CD14-positive monocyte (primary cell): ENCODE measurements around the gene RAPGEF6. TPM values are rescaled to one million over a fixed set of nuclear protein-coding genes. Genes with fewer than 3 reads are reported as not detected.

Experiments
- DNase-seq, 3 donors: peaks; one replicate each; pipeline ENCODE4 v3.0.0-alpha.2; 2011 to 2022
- H2AFZ ChIP-seq: 2 replicates; pipeline ENCODE4 v1.6.0; 2012; ENCODE audit warnings: mild to moderate bottlenecking, low read depth, low read length, inconsistent platforms; ENCODE audit not compliant: insufficient read depth, poor library complexity, severe bottlenecking
- H3K27ac ChIP-seq, 2 donors: 1 replicate in 1 of 2; 2 replicates in 1 of 2; pipeline ENCODE4 v1.5.1; 2012 to 2013; ENCODE audit warnings: low read length in 2 of 2, control low read depth in 1 of 2, inconsistent platforms in 1 of 2, low read depth in 1 of 2, mild to moderate bottlenecking in 1 of 2
- H3K27me3 ChIP-seq, 2 donors: one replicate each; pipeline versions ENCODE4 v1.6.0 to v1.6.1; 2011 to 2013; ENCODE audit warnings: low read length in 2 of 2; ENCODE audit not compliant: control insufficient read depth in 2 of 2, insufficient read depth in 2 of 2
- H3K36me3 ChIP-seq, 2 donors: replicated peaks in 1 of 2; 1 replicate in 1 of 2; 2 replicates in 1 of 2; pipeline versions ENCODE4 v1.5.1 to v1.6.1; 2012 to 2013; ENCODE audit warnings: low read length in 2 of 2, control low read depth in 1 of 2, inconsistent platforms in 1 of 2, mild to moderate bottlenecking in 1 of 2; ENCODE audit not compliant: insufficient read depth in 2 of 2, control insufficient read depth in 1 of 2
- H3K4me1 ChIP-seq, 2 donors: 1 replicate in 1 of 2; 2 replicates in 1 of 2; pipeline versions ENCODE4 v1.5.1 to v1.6.1; 2012 to 2013; ENCODE audit warnings: low read length in 2 of 2, control low read depth in 1 of 2, inconsistent platforms in 1 of 2, mild to moderate bottlenecking in 1 of 2, moderate library complexity in 1 of 2; ENCODE audit not compliant: insufficient read depth in 2 of 2, control insufficient read depth in 1 of 2
- H3K4me2 ChIP-seq: replicated peaks from 2 replicates; pipeline ENCODE3; 2012; ENCODE audit warnings: low read length, moderate library complexity, mild to moderate bottlenecking; ENCODE audit not compliant: poor library complexity, severe bottlenecking; ENCODE audit errors: extremely low read depth
- H3K4me3 ChIP-seq, 3 experiments: fragments of 200-600 bp in 1 of 3; sonication (generic) in 1 of 3; replicated peaks in 1 of 3; 1 replicate in 2 of 3; 2 replicates in 1 of 3; pipeline ENCODE4 v1.5.1; 2011 to 2013; ENCODE audit warnings: low read length in 3 of 3, mild to moderate bottlenecking in 3 of 3, control low read depth in 2 of 3, low read depth in 2 of 3, inconsistent platforms in 1 of 3, moderate library complexity in 1 of 3
- H3K79me2 ChIP-seq: 2 replicates; pipeline ENCODE4 v1.6.0; 2012; ENCODE audit warnings: mild to moderate bottlenecking, control low read depth, inconsistent platforms, low read length, moderate library complexity; ENCODE audit not compliant: insufficient read depth
- H3K9ac ChIP-seq: 2 replicates; pipeline ENCODE4 v1.6.0; 2017; ENCODE audit warnings: low read length, mild to moderate bottlenecking; ENCODE audit not compliant: insufficient read depth, poor library complexity, severe bottlenecking
- H3K9me3 ChIP-seq, 2 donors: replicated peaks in 1 of 2; 1 replicate in 1 of 2; 2 replicates in 1 of 2; pipeline versions ENCODE4 v1.5.1 to v1.6.1; 2012 to 2013; ENCODE audit warnings: low read length in 2 of 2, control low read depth in 1 of 2; ENCODE audit not compliant: control insufficient read depth in 1 of 2, insufficient read depth in 1 of 2
- H4K20me1 ChIP-seq: 2 replicates; pipeline ENCODE4 v1.6.0; 2012; ENCODE audit warnings: mild to moderate bottlenecking, low read length, control low read depth, moderate library complexity; ENCODE audit not compliant: insufficient read depth
- H3K27ac Mint-ChIP-seq, 7 donors: one replicate each; pipeline ENCODE4 v1.8.0; 2020; ENCODE audit warnings: mild to moderate bottlenecking in 7 of 7, mixed read lengths in 7 of 7, moderate library complexity in 6 of 7, inconsistent platforms in 2 of 7
- H3K27me3 Mint-ChIP-seq, 3 donors: one replicate each; pipeline ENCODE4 v1.8.0; 2021 to 2022; ENCODE audit warnings: low read depth in 3 of 3, mild to moderate bottlenecking in 3 of 3, mixed read lengths in 3 of 3, moderate library complexity in 3 of 3, inconsistent platforms in 1 of 3
- H3K36me3 Mint-ChIP-seq, 2 donors: one replicate each; pipeline ENCODE4 v1.8.0; 2020; ENCODE audit warnings: mixed read lengths in 2 of 2, inconsistent platforms in 1 of 2, mild to moderate bottlenecking in 1 of 2
- H3K4me1 Mint-ChIP-seq: one replicate; pipeline ENCODE4 v1.8.0; 2020; ENCODE audit warnings: mild to moderate bottlenecking, mixed read lengths
- H3K4me3 Mint-ChIP-seq, 2 donors: one replicate each; pipeline ENCODE4 v1.8.0; 2020; ENCODE audit warnings: mild to moderate bottlenecking in 2 of 2, mixed read lengths in 2 of 2, moderate library complexity in 1 of 2
- H3K9me3 Mint-ChIP-seq, 7 donors: one replicate each; pipeline ENCODE4 v1.8.0; 2020 to 2022; ENCODE audit warnings: mixed read lengths in 7 of 7, mild to moderate bottlenecking in 6 of 7, moderate library complexity in 6 of 7, inconsistent platforms in 2 of 7
- whole genome bisulfite sequencing: methylation state at CpG from one replicate; pipeline ENCODE4 v1.1.5; 2013; ENCODE audit warnings: missing lambda C conversion rate; ENCODE audit not compliant: insufficient coverage; 5-methylcytosine and 5-hydroxymethylcytosine counted together
- intact Hi-C, 2 donors: fragments of 100-400 bp; cut with micrococcal nuclease; formaldehyde crosslinking; loops; one replicate each; pipeline versions ENCODE4 v1.15.0 to v1.15.1; 2023
- polyA plus RNA-seq, 3 donors: library from polyadenylated mRNA; depleted of rRNA in 1 of 3; unstranded in 2 of 3; stranded (reverse) in 1 of 3; fragments of 300-500 nt in 2 of 3; fragments of >200 nt in 1 of 3; fragmentation: Illumina TruSeq in 2 of 3; gene quantifications; 1 replicate in 2 of 3; 2 replicates in 1 of 3; pipeline ENCODE4 v1.2.3, GENCODE V29; 2012 to 2021
- TF ChIP-seq, protein P1 (sequence below): fragments of 200-600 bp; IDR thresholded peaks from one replicate; pipeline ENCODE4 v1.8.0; 2022; ENCODE audit warnings: antibody characterized with exemption, mild to moderate bottlenecking

Gene RAPGEF6
- polyA plus RNA-seq, 3 donors: 2.9 to 4.8 (median 4.8) TPM

DNA sequence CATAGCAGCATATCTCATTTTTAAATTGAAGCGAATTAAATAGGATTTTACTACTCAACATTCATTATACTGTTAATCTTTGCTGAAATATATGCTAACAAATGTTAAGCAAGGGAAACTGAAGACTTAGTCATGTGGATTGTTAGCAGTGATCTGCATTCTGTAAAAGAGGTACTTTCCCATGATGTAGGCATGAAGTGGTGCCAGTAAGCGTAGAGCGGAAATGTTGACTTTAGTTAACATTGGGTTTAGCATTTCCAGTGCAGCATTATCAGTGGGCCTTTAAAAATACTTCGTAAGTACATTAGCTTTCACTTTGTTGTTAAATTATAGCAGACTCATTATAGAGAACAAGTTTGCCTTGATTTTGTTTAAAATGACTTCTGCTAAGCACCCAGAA lies 240.9 kb downstream of the RAPGEF6 start:
- H3K9me3 Mint-ChIP-seq: peaks cover 0 to 3% (median 0%) of the 10 kb centered on the region in 7 donors
- peak overlapping the region in 1 of 2 donors; percentile 43 for H3K27ac ChIP-seq
- H3K9me3 ChIP-seq: no peaks in the 10 kb centered on the region
- H3K4me3 Mint-ChIP-seq: no peak overlapping the region
- H3K36me3 Mint-ChIP-seq: peaks cover 86 to 94% of the 10 kb centered on the region in 2 donors
- peaks cover 24% of the 10 kb centered on the region for H4K20me1 ChIP-seq
- H3K4me1 Mint-ChIP-seq: no peaks in the 10 kb centered on the region
- H3K79me2 ChIP-seq: peaks cover 12% of the 10 kb centered on the region
- peak overlapping the region in 1 of 7 donors; percentile 61 for H3K27ac Mint-ChIP-seq
- H3K36me3 ChIP-seq: peaks cover 83 to 100% of the 10 kb centered on the region in 2 donors
- WGBS: 100% methylated on average over 2 of the region's 4 CpGs
- H3K9ac ChIP-seq: no peak overlapping the region
- intact Hi-C loops: no loop called here
- H3K27me3 ChIP-seq: no peaks in the 10 kb centered on the region
- no peak overlapping the region for H3K4me3 ChIP-seq
- H2AFZ ChIP-seq: no peak overlapping the region
- peak in 1 of 3 donors; percentile 20 for DNase-seq
- no peak overlapping the region for H3K4me2 ChIP-seq
- H3K4me1 ChIP-seq: no peaks in the 10 kb centered on the region
- TF ChIP-seq, protein P1, sequence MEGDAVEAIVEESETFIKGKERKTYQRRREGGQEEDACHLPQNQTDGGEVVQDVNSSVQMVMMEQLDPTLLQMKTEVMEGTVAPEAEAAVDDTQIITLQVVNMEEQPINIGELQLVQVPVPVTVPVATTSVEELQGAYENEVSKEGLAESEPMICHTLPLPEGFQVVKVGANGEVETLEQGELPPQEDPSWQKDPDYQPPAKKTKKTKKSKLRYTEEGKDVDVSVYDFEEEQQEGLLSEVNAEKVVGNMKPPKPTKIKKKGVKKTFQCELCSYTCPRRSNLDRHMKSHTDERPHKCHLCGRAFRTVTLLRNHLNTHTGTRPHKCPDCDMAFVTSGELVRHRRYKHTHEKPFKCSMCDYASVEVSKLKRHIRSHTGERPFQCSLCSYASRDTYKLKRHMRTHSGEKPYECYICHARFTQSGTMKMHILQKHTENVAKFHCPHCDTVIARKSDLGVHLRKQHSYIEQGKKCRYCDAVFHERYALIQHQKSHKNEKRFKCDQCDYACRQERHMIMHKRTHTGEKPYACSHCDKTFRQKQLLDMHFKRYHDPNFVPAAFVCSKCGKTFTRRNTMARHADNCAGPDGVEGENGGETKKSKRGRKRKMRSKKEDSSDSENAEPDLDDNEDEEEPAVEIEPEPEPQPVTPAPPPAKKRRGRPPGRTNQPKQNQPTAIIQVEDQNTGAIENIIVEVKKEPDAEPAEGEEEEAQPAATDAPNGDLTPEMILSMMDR: no peak
- no peaks in the 10 kb centered on the region for H3K27me3 Mint-ChIP-seq

GRCh38 chr5:131393498-131393968 lies 241.5 kb downstream of the RAPGEF6 start:
- Histone ChIP-seq H3K4me2 (no peak overlapping the region), H3K36me3 (peaks cover 86 to 100% of the 10 kb centered on the region in 2 donors), H3K9me3 (no peaks in the 10 kb centered on the region), H3K79me2 (peaks cover 18% of the 10 kb centered on the region), H3K27me3 (no peaks in the 10 kb centered on the region), H3K27ac (peak overlapping the region in 1 of 2 donors; percentile 43), H4K20me1 (peaks cover 30% of the 10 kb centered on the region), H3K9ac (no peak overlapping the region), H3K4me3 (no peak overlapping the region), H3K4me1 (no peaks in the 10 kb centered on the region), H2AFZ (no peak overlapping the region)
- DNase-seq: no peak
- TF ChIP-seq, protein P1: no peak
- intact Hi-C loops: no loop called here
- 100% methylated on average over 1 of the region's 5 CpGs for WGBS
- H3K4me3 Mint-ChIP-seq: no peak overlapping the region
- H3K27me3 Mint-ChIP-seq: no peaks in the 10 kb centered on the region
- peak overlapping the region in 1 of 7 donors; percentile 61 for H3K27ac Mint-ChIP-seq
- peaks cover 83 to 94% of the 10 kb centered on the region in 2 donors for H3K36me3 Mint-ChIP-seq
- no peaks in the 10 kb centered on the region for H3K4me1 Mint-ChIP-seq
- no peaks in the 10 kb centered on the region for H3K9me3 Mint-ChIP-seq
